Glutamatergic neuron (in vitro differentiated cells): Measurements from ENCODE around the gene MBP. TPM values are rescaled to one million over a fixed set of nuclear protein-coding genes. Genes with fewer than 3 reads are reported as not detected.
A peak's percentile ranks its signal among the peaks of the same experiment; 100 is the strongest.

Source experiments
- DNase-seq: peaks from one replicate; pipeline ENCODE4 v3.0.0; 2022
- H3K27ac Mint-ChIP-seq: one replicate; pipeline ENCODE4 v1.8.0; 2020; ENCODE audit warnings: mild to moderate bottlenecking, mixed read lengths, inconsistent platforms; ENCODE audit not compliant: unreplicated experiment
- H3K27me3 Mint-ChIP-seq: one replicate; pipeline ENCODE4 v1.8.0; 2020; ENCODE audit warnings: mild to moderate bottlenecking, moderate library complexity, mixed read lengths, inconsistent platforms; ENCODE audit not compliant: unreplicated experiment
- H3K36me3 Mint-ChIP-seq: one replicate; pipeline ENCODE4 v1.8.0; 2020; ENCODE audit warnings: mild to moderate bottlenecking, mixed read lengths, inconsistent platforms; ENCODE audit not compliant: unreplicated experiment
- H3K4me1 Mint-ChIP-seq: one replicate; pipeline ENCODE4 v1.8.0; 2020; ENCODE audit warnings: mild to moderate bottlenecking, low read depth, mixed read lengths, inconsistent platforms; ENCODE audit not compliant: unreplicated experiment
- H3K4me3 Mint-ChIP-seq: one replicate; pipeline ENCODE4 v1.8.0; 2020; ENCODE audit warnings: mild to moderate bottlenecking, mixed read lengths, inconsistent platforms; ENCODE audit not compliant: unreplicated experiment
- H3K9me3 Mint-ChIP-seq: one replicate; pipeline ENCODE4 v1.8.0; 2020; ENCODE audit warnings: mild to moderate bottlenecking, moderate library complexity, mixed read lengths, inconsistent platforms; ENCODE audit not compliant: unreplicated experiment
- CTCF ChIP-seq: fragments of 200-600 bp; sonication (generic); IDR thresholded peaks from one replicate; pipeline ENCODE4 v1.5.0; 2021; ENCODE audit not compliant: partially characterized antibody, unreplicated experiment
- total RNA-seq: library from RNA; stranded (reverse); fragmentation: NEBNext Ultra II Directional; extraction: Animal tissue kit (Norgen Biotek cat#: 25700); gene quantifications from one replicate; pipeline ENCODE4 v1.2.1, GENCODE V29; 2021; ENCODE audit not compliant: unreplicated experiment

The MBP gene
- total RNA-seq, 1 donor from 2014 or later = 82.6 TPM

- peaks cover 4% of the 10 kb centered on the region for H3K9me3 Mint-ChIP-seq
- DNase-seq = no peak
- peaks cover 56% of the 10 kb centered on the region for H3K4me1 Mint-ChIP-seq
- H3K27ac Mint-ChIP-seq = peak overlapping the region; percentile 31
- no peak for TF ChIP-seq CTCF
- H3K4me3 Mint-ChIP-seq = no peak overlapping the region
- H3K27me3 Mint-ChIP-seq = peaks cover 10% of the 10 kb centered on the region
- no peaks in the 10 kb centered on the region for H3K36me3 Mint-ChIP-seq
Measured at GRCh38 chr18:77045677-77046076, 86.9 kb downstream of the MBP start.

- Mint-ChIP-seq H3K4me3 (peak overlapping the region; percentile 8), H3K27me3 (peaks cover 10% of the 10 kb centered on the region), H3K4me1 (peaks cover 56% of the 10 kb centered on the region), H3K9me3 (peaks cover 4% of the 10 kb centered on the region), H3K27ac (peak overlapping the region; percentile 31), H3K36me3 (no peaks in the 10 kb centered on the region)
- DNase-seq = no peak
- TF ChIP-seq CTCF = no peak
Measured at GRCh38 chr18:77044866-77045664, 87.5 kb downstream of the MBP start.

GRCh38 chr18:77043541-77044280 lies 88.9 kb downstream of the MBP start:
- Mint-ChIP-seq H3K27ac (peak overlapping the region; percentile 85), H3K9me3 (peaks cover 4% of the 10 kb centered on the region), H3K36me3 (no peaks in the 10 kb centered on the region), H3K4me3 (peak overlapping the region; percentile 80), H3K27me3 (peaks cover 10% of the 10 kb centered on the region), H3K4me1 (peaks cover 64% of the 10 kb centered on the region)
- TF ChIP-seq CTCF = no peak
- DNase-seq = no peak

GRCh38 chr18:77042583-77042982 lies 90.0 kb downstream of the MBP start:
- Mint-ChIP-seq H3K4me1 (peaks cover 67% of the 10 kb centered on the region), H3K27me3 (peaks cover 10% of the 10 kb centered on the region), H3K4me3 (peak overlapping the region; percentile 80), H3K27ac (peak overlapping the region; percentile 85), H3K36me3 (no peaks in the 10 kb centered on the region), H3K9me3 (peaks cover 4% of the 10 kb centered on the region)
- no peak for TF ChIP-seq CTCF
- DNase-seq = no peak
